NCI-H2081 treated with DMSO at 0.1 percent for 48 hours (cell line): ENCODE measurements around the gene SIPA1.

Experiments
- DNase-seq: peaks from one replicate; lab custom pipeline; 2025; lab: John Stamatoyannopoulos, UW

SIPA1 gene

GRCh38 chr11:65637794-65638419 lies at the start of gene SIPA1:
TSS of gene SIPA1 (plus strand) at chr11:65638101. CDS start at chr11:65640922, 2,821 bp downstream.
- no peak for DNase-seq

GRCh38 chr11:65588199-65589054 lies 49.5 kb upstream of the SIPA1 start:
- no peak for DNase-seq

GRCh38 chr11:65589444-65590239 lies 48.3 kb upstream of the SIPA1 start:
- DNase-seq, result no peak

GRCh38 chr11:65590240-65590738 lies 47.6 kb upstream of the SIPA1 start:
- no peak for DNase-seq

GRCh38 chr11:65591939-65592857 lies 45.7 kb upstream of the SIPA1 start:
- no peak for DNase-seq

- DNase-seq, result no peak
Measured at GRCh38 chr11:65592858-65593517, 44.9 kb upstream of the SIPA1 start.

GRCh38 chr11:65593518-65594414 lies 44.1 kb upstream of the SIPA1 start:
- no peak for DNase-seq

GRCh38 chr11:65595131-65595530 lies 42.8 kb upstream of the SIPA1 start:
- DNase-seq, result no peak

- DNase-seq, result no peak
Measured at GRCh38 chr11:65595543-65596281, 42.2 kb upstream of the SIPA1 start, which contains the start of gene KCNK7. TSS of gene KCNK7 (minus strand) at chr11:65595800. CDS start at chr11:65595772, 28 bp downstream.

- no peak for DNase-seq
Measured at GRCh38 chr11:65596520-65596919, 41.4 kb upstream of the SIPA1 start.

GRCh38 chr11:65598258-65598699 lies 39.6 kb upstream of the SIPA1 start:
- DNase-seq, result no peak

GRCh38 chr11:65599216-65599954 lies 38.5 kb upstream of the SIPA1 start:
- no peak for DNase-seq

GRCh38 chr11:65599955-65600246 lies 38.0 kb upstream of the SIPA1 start:
- DNase-seq, result no peak

- DNase-seq, result no peak
Measured at GRCh38 chr11:65604258-65604657, 33.6 kb upstream of the SIPA1 start.

GRCh38 chr11:65606876-65607613 lies 30.9 kb upstream of the SIPA1 start:
- no peak for DNase-seq

GRCh38 chr11:65607614-65608426 lies 30.1 kb upstream of the SIPA1 start:
- DNase-seq, result no peak

- DNase-seq, result no peak
Measured at GRCh38 chr11:65609229-65609628, 28.7 kb upstream of the SIPA1 start.
